ENCODE data around the gene DDX24.

- TF ChIP-seq, protein P1, sequence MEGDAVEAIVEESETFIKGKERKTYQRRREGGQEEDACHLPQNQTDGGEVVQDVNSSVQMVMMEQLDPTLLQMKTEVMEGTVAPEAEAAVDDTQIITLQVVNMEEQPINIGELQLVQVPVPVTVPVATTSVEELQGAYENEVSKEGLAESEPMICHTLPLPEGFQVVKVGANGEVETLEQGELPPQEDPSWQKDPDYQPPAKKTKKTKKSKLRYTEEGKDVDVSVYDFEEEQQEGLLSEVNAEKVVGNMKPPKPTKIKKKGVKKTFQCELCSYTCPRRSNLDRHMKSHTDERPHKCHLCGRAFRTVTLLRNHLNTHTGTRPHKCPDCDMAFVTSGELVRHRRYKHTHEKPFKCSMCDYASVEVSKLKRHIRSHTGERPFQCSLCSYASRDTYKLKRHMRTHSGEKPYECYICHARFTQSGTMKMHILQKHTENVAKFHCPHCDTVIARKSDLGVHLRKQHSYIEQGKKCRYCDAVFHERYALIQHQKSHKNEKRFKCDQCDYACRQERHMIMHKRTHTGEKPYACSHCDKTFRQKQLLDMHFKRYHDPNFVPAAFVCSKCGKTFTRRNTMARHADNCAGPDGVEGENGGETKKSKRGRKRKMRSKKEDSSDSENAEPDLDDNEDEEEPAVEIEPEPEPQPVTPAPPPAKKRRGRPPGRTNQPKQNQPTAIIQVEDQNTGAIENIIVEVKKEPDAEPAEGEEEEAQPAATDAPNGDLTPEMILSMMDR (IDR thresholded peaks at IDR 0.05): peak; percentile 89 to 96 (median 93)
- TF ChIP-seq EP300 (IDR thresholded peaks at IDR 0.05): no peak
Measured at GRCh38 chr14:94001501-94002396, 79.3 kb downstream of the DDX24 start.
